Astrocyte (in vitro differentiated cells and primary cell): ENCODE measurements around the gene NAALADL1.

Experiments used
- CTCF ChIP-seq: IDR thresholded peaks from 2 replicates; pipeline ENCODE4 v1.5.1; 2011; ENCODE audit warnings: low read depth, mild to moderate bottlenecking, inconsistent platforms, low read length, moderate library complexity; ENCODE audit not compliant: insufficient read depth
- EZH2 ChIP-seq: IDR thresholded peaks from 2 replicates; pipeline ENCODE4 v1.6.1; 2012; ENCODE audit warnings: mild to moderate bottlenecking, low read length, inconsistent platforms; ENCODE audit not compliant: insufficient read depth

DNA sequence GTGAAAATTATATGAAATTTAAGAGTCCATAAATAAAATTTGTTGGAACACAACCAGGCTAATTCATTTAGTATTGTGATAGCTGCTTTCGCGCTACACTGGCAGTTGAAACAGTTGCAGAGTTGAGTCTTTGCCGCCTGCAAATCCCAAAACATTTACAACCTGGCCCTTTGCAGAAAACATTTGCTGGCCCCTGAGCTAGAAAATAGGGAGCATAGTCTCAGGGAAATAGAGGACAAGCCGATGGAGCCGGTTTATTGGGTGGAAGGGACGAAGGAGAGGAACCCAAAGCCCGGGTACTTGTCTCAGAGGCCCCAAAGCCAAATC, 17.9 kb downstream of the NAALADL1 start:
- TF ChIP-seq EZH2 (no peak), CTCF (no peak)
